Naive thymus-derived CD8-positive, alpha-beta T cell (primary cell): Measurements from ENCODE around the gene RIC3. TPM values are rescaled to one million over a fixed set of nuclear protein-coding genes. Genes with fewer than 3 reads are reported as not detected.

Experiments
- ATAC-seq, 2 donors: fragments of 150-1000 bp; cut with Tn5 transposase in 1 of 2; sonication (Bioruptor Pico), chemical (Tn5 transposase) in 1 of 2; 1 replicate in 1 of 2; 2 replicates in 1 of 2; pipeline ENCODE4 v1.10.0; 2021; ENCODE audit warnings: mild to moderate bottlenecking in 2 of 2, moderate library complexity in 2 of 2
- POLR2A ChIA-PET: fragments of 350-600 bp; sonication (Branson Sonifier 250); formaldehyde crosslinking; loops from one replicate; lab custom pipeline; 2021; ENCODE audit warnings: antibody characterized with exemption; lab: Charles Lee
- DNase-seq, 10 donors: peaks; one replicate each; pipeline versions ENCODE4 v3.0.0 to v3.0.0-alpha.2; 2020 to 2022
- H3K27ac Mint-ChIP-seq, 10 donors: one replicate each; pipeline ENCODE4 v1.8.0; 2020 to 2022; ENCODE audit warnings: mild to moderate bottlenecking in 10 of 10, mixed read lengths in 10 of 10, moderate library complexity in 4 of 10, inconsistent platforms in 1 of 10
- H3K27me3 Mint-ChIP-seq, 5 donors: one replicate each; pipeline ENCODE4 v1.8.0; 2021 to 2022; ENCODE audit warnings: mixed read lengths in 5 of 5
- H3K36me3 Mint-ChIP-seq, 3 donors: one replicate each; pipeline ENCODE4 v1.8.0; 2020 to 2022; ENCODE audit warnings: mixed read lengths in 3 of 3, mild to moderate bottlenecking in 2 of 3, inconsistent platforms in 1 of 3
- H3K4me1 Mint-ChIP-seq, 4 donors: one replicate each; pipeline ENCODE4 v1.8.0; 2021 to 2022; ENCODE audit warnings: mixed read lengths in 4 of 4
- H3K4me3 Mint-ChIP-seq, 10 donors: one replicate each; pipeline ENCODE4 v1.8.0; 2020 to 2022; ENCODE audit warnings: mild to moderate bottlenecking in 10 of 10, mixed read lengths in 10 of 10, moderate library complexity in 6 of 10, inconsistent platforms in 1 of 10
- H3K9me3 Mint-ChIP-seq, 9 donors: one replicate each; pipeline ENCODE4 v1.8.0; 2020 to 2022; ENCODE audit warnings: mixed read lengths in 9 of 9, mild to moderate bottlenecking in 3 of 9, inconsistent platforms in 1 of 9, moderate library complexity in 1 of 9
- polyA plus RNA-seq, 3 donors: library from polyadenylated mRNA; unstranded; fragments of 300-500 nt; fragmentation: Illumina TruSeq; gene quantifications; one replicate each; pipeline ENCODE4 v1.2.3, GENCODE V29; 2021
- total RNA-seq, 8 experiments: library from RNA in 2 of 8; stranded (reverse) in 2 of 8; gene quantifications; one replicate each; pipeline ENCODE4 v1.2.3 and lab custom pipeline; 2021 to 2026

RIC3 gene
- total and polyA plus RNA-seq, 5 experiments from 2014 or later = 2.2 to 58.1 (median 4.4) TPM

GRCh38 chr11:8109675-8110074, 59.1 kb downstream of the RIC3 start:
- H3K27me3 Mint-ChIP-seq = no peaks in the 10 kb centered on the region
- POLR2A ChIA-PET = no interaction called here
- H3K36me3 Mint-ChIP-seq = peaks cover 10 to 65% (median 13%) of the 10 kb centered on the region in 3 donors
- H3K27ac Mint-ChIP-seq = peak overlapping the region in 1 of 10 donors; percentile 9
- no peak overlapping the region for H3K4me3 Mint-ChIP-seq
- ATAC-seq (no peak), DNase-seq (no peak)
- H3K9me3 Mint-ChIP-seq = peaks cover under 1 to 11% (median 6%) of the 10 kb centered on the region in 9 donors
- H3K4me1 Mint-ChIP-seq = no peaks in the 10 kb centered on the region

GRCh38 chr11:8108421-8108820, 60.4 kb downstream of the RIC3 start:
- H3K4me3 Mint-ChIP-seq = no peak overlapping the region
- ATAC-seq = no peak
- no peaks in the 10 kb centered on the region for H3K4me1 Mint-ChIP-seq
- H3K27me3 Mint-ChIP-seq = no peaks in the 10 kb centered on the region
- H3K36me3 Mint-ChIP-seq = peaks cover 0 to 65% (median 4%) of the 10 kb centered on the region in 3 donors
- POLR2A ChIA-PET = no interaction called here
- no peak overlapping the region for H3K27ac Mint-ChIP-seq
- H3K9me3 Mint-ChIP-seq = peaks cover 0 to 4% (median 0%) of the 10 kb centered on the region in 9 donors
- DNase-seq = no peak

GRCh38 chr11:8107642-8108041, 61.2 kb downstream of the RIC3 start:
- H3K27me3 Mint-ChIP-seq = no peaks in the 10 kb centered on the region
- POLR2A ChIA-PET = no interaction called here
- H3K4me1 Mint-ChIP-seq = no peaks in the 10 kb centered on the region
- no peak for DNase-seq
- peaks cover 0 to 64% (median 2%) of the 10 kb centered on the region in 3 donors for H3K36me3 Mint-ChIP-seq
- no peak overlapping the region for H3K4me3 Mint-ChIP-seq
- no peak for ATAC-seq
- no peaks in the 10 kb centered on the region for H3K9me3 Mint-ChIP-seq
- H3K27ac Mint-ChIP-seq = peak overlapping the region in 2 of 10 donors; percentile 15 to 29

- Mint-ChIP-seq H3K9me3 (no peaks in the 10 kb centered on the region), H3K27me3 (no peaks in the 10 kb centered on the region), H3K36me3 (peaks cover 0 to 61% (median 2%) of the 10 kb centered on the region in 3 donors), H3K4me1 (no peaks in the 10 kb centered on the region), H3K27ac (no peak overlapping the region), H3K4me3 (no peak overlapping the region)
- DNase-seq (no peak), ATAC-seq (no peak)
- POLR2A ChIA-PET = no interaction called here
These were observed 62.1 kb downstream of the RIC3 start for GRCh38 chr11:8106679-8107078.

- Mint-ChIP-seq H3K4me1 (no peaks in the 10 kb centered on the region), H3K36me3 (peaks cover 0 to 51% (median 2%) of the 10 kb centered on the region in 3 donors)
These were observed 63.2 kb downstream of the RIC3 start for GRCh38 chr11:8105666-8106065.

GRCh38 chr11:8105133-8105532, 63.7 kb downstream of the RIC3 start:
- Mint-ChIP-seq H3K9me3 (no peaks in the 10 kb centered on the region), H3K4me3 (no peak overlapping the region)

More at GRCh38 chr11:8105666-8106065, 63.2 kb downstream of the RIC3 start:
- Mint-ChIP-seq H3K9me3 (no peaks in the 10 kb centered on the region), H3K27ac (no peak overlapping the region), H3K4me3 (no peak overlapping the region), H3K27me3 (no peaks in the 10 kb centered on the region)
- DNase-seq (no peak), ATAC-seq (no peak)
- POLR2A ChIA-PET = no interaction called here

GRCh38 chr11:8103909-8104308, 64.9 kb downstream of the RIC3 start:
- POLR2A ChIA-PET = no interaction called here
- Mint-ChIP-seq H3K27me3 (no peaks in the 10 kb centered on the region), H3K9me3 (no peaks in the 10 kb centered on the region), H3K27ac (no peak overlapping the region), H3K36me3 (peaks cover 0 to 35% (median 0%) of the 10 kb centered on the region in 3 donors), H3K4me3 (no peak overlapping the region), H3K4me1 (peaks cover 0 to 2% (median 0%) of the 10 kb centered on the region in 4 donors)
- ATAC-seq (no peak), DNase-seq (no peak)

More at GRCh38 chr11:8105133-8105532, 63.7 kb downstream of the RIC3 start:
- DNase-seq (no peak), ATAC-seq (no peak)
- H3K36me3 Mint-ChIP-seq = peaks cover 0 to 46% (median 1%) of the 10 kb centered on the region in 3 donors
- no peaks in the 10 kb centered on the region for H3K27me3 Mint-ChIP-seq
- no peaks in the 10 kb centered on the region for H3K4me1 Mint-ChIP-seq
- H3K27ac Mint-ChIP-seq = peak overlapping the region in 1 of 10 donors; percentile 31
- POLR2A ChIA-PET = no interaction called here

- peaks cover 0 to 35% (median 0%) of the 10 kb centered on the region in 3 donors for H3K36me3 Mint-ChIP-seq
- H3K27ac Mint-ChIP-seq = no peak overlapping the region
- ATAC-seq = no peak
- no peak for DNase-seq
- POLR2A ChIA-PET = no interaction called here
- no peaks in the 10 kb centered on the region for H3K27me3 Mint-ChIP-seq
- no peak overlapping the region for H3K4me3 Mint-ChIP-seq
- H3K4me1 Mint-ChIP-seq = peaks cover 0 to 2% (median 0%) of the 10 kb centered on the region in 4 donors
- no peaks in the 10 kb centered on the region for H3K9me3 Mint-ChIP-seq
These were observed 65.9 kb downstream of the RIC3 start for GRCh38 chr11:8102965-8103364.

- Mint-ChIP-seq H3K4me3 (no peak overlapping the region), H3K9me3 (no peaks in the 10 kb centered on the region), H3K36me3 (peaks cover 0 to 31% (median 0%) of the 10 kb centered on the region in 3 donors), H3K27ac (peak overlapping the region in 1 of 10 donors; percentile 29), H3K27me3 (no peaks in the 10 kb centered on the region), H3K4me1 (peaks cover 0 to 2% (median 0%) of the 10 kb centered on the region in 4 donors)
- POLR2A ChIA-PET = no interaction called here
- DNase-seq = no peak
- no peak for ATAC-seq
These were observed 66.4 kb downstream of the RIC3 start for GRCh38 chr11:8102296-8102915.

- Mint-ChIP-seq H3K36me3 (peaks cover 0 to 26% (median 0%) of the 10 kb centered on the region in 3 donors), H3K27ac (no peak overlapping the region), H3K9me3 (no peaks in the 10 kb centered on the region), H3K4me3 (no peak overlapping the region), H3K4me1 (peaks cover 0 to 2% (median 0%) of the 10 kb centered on the region in 4 donors), H3K27me3 (no peaks in the 10 kb centered on the region)
- DNase-seq (no peak), ATAC-seq (no peak)
- POLR2A ChIA-PET = no interaction called here
These were observed 67.4 kb downstream of the RIC3 start for GRCh38 chr11:8101421-8101820.

GRCh38 chr11:8100605-8101004, 68.2 kb downstream of the RIC3 start:
- H3K4me3 Mint-ChIP-seq = no peak overlapping the region
- POLR2A ChIA-PET = no interaction called here
- H3K27ac Mint-ChIP-seq = no peak overlapping the region
- ATAC-seq (no peak), DNase-seq (no peak)
- H3K4me1 Mint-ChIP-seq = peaks cover 0 to 2% (median 0%) of the 10 kb centered on the region in 4 donors
- no peaks in the 10 kb centered on the region for H3K9me3 Mint-ChIP-seq
- peaks cover 0 to 18% (median 0%) of the 10 kb centered on the region in 3 donors for H3K36me3 Mint-ChIP-seq
- H3K27me3 Mint-ChIP-seq = no peaks in the 10 kb centered on the region

GRCh38 chr11:8100158-8100557, 68.7 kb downstream of the RIC3 start:
- Mint-ChIP-seq H3K4me3 (no peak overlapping the region), H3K36me3 (peaks cover 0 to 16% (median 0%) of the 10 kb centered on the region in 3 donors), H3K27ac (no peak overlapping the region), H3K4me1 (peaks cover 0 to 2% (median 0%) of the 10 kb centered on the region in 4 donors), H3K27me3 (no peaks in the 10 kb centered on the region), H3K9me3 (no peaks in the 10 kb centered on the region)
- DNase-seq (no peak), ATAC-seq (no peak)
- POLR2A ChIA-PET = no interaction called here

GRCh38 chr11:8099291-8099899, 69.4 kb downstream of the RIC3 start:
- peak; percentile 65 to 73 for ATAC-seq
- peak; percentile 36 to 81 (median 59) for DNase-seq
- Mint-ChIP-seq H3K36me3 (peaks cover 0 to 9% (median 0%) of the 10 kb centered on the region in 3 donors), H3K27me3 (no peaks in the 10 kb centered on the region), H3K9me3 (no peaks in the 10 kb centered on the region), H3K4me1 (peaks cover 0 to 2% (median 0%) of the 10 kb centered on the region in 4 donors), H3K4me3 (no peak overlapping the region), H3K27ac (peak overlapping the region in 1 of 10 donors; percentile 35)
- POLR2A ChIA-PET = no interaction called here
